ENCODE data around the gene C1QTNF1. TPM values are rescaled to one million over a fixed set of nuclear protein-coding genes. Genes with fewer than 3 reads are reported as not detected.

C1QTNF1 gene
- total and polyA plus RNA-seq, 9 of the 15 experiments (the other 6 are each of a cell fraction or from before 2014, with no cell fraction given) = 0.09 TPM; not detected in 8

DNA sequence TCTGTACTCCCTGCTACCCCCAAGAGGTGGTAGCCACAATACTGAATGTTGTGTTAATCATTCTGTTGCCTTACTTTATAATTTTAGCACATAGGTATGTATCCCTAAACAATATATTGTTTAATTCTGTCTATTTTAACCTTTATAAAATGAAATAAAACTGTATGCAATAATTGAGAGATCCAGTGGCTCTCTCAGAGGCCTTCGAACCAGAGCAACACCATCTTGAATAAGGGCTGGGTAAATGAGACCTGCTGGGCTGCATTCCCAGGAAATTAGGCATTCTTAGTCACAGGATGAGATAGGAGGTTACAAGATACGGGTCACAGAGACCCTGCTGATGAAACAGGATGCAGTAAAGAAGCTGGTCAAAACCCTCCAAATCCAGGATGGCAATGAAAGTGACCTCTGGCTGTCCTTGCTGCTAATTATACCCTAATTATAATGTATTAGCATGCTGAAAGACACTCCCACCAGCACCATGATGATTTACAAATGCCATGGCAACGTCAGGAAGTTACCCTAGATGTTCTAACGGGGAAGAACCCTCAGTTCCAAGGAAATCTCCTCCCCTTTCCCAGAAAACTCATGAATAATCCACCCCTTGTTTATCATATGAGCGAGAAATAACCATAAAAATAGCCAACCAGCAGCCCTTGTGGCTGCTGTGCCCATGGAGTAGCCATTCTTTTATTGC, 12.4 kb upstream of the C1QTNF1 start (continued):
- TF ChIP-seq SRSF1 (IDR thresholded peaks at IDR 0.05; ENCODE audit: low read depth, low read length) (no peak), ARID2 (IDR thresholded peaks at IDR 0.05) (no peak), IFI16 (CRISPR knock-in tag; IDR thresholded peaks at IDR 0.05) (peak; percentile 87), ETV6 (IDR thresholded peaks at IDR 0.05; ENCODE audit: borderline replicate concordance in 1 of 2, low read depth in 2 of 2, low read length in 1 of 2) (no peak), ETV6 (CRISPR knock-in tag; IDR thresholded peaks at IDR 0.05; ENCODE audit: borderline replicate concordance) (no peak), ZNF354B (CRISPR knock-in tag; IDR thresholded peaks at IDR 0.05) (peak; percentile 93)

DNA sequence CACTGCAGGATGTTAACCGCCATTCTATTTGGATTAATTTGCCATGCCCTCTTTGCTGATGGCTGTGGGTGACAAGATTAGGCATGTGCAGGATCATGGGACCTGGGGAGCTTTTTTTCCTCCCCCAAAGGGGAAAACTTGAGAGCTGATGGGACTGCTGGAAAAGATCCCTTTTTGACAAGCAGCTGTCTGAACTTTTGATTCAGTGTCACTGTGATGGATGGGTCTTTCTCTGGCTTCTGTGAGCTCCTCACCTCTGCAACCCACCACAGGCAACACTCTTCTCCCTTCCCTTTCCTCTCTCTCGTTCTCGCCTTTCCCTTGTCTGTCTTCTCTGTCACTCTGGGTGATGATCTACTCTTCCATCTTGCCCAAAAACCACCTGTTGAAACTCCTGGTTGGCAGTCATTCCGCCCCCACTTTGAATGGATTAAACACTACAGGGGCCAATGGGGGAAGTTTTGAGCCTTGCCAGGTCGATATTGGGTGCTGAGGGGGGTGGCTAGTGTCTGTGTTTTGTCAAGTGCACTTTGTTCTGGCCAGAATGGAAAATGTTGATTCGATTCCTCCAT, 11.3 kb upstream of the C1QTNF1 start:
- H3K4me1 ChIP-seq (replicated peaks in 1 of 2; ENCODE audit: control insufficient read depth in 2 of 2, insufficient read depth in 2 of 2, low read length in 2 of 2) = peaks cover 19 to 25% of the 10 kb centered on the region in 2 experiments
- no peaks in the 10 kb centered on the region for H3K9me1 ChIP-seq (ENCODE audit: control insufficient read depth, insufficient read depth, low read length)
- no peaks in the 10 kb centered on the region; the same call in 1 of the 2 replicates for H4K20me1 ChIP-seq (replicated peaks; ENCODE audit: control insufficient read depth, insufficient read depth, low read length)
- DNase-seq (ENCODE audit: extremely low read depth in 1 of 4, low spot score in 3 of 4) (no peak), FAIRE-seq (no peak), ATAC-seq (no peak)
- H3K79me2 ChIP-seq (ENCODE audit: control insufficient read depth, insufficient read depth, low read length) = peaks cover 19% of the 10 kb centered on the region
- TF ChIP-seq ETS2 (tag; IDR thresholded peaks at IDR 0.05; ENCODE audit: borderline replicate concordance, poor library complexity, severe bottlenecking) (no peak), MEIS2 (IDR thresholded peaks at IDR 0.05; ENCODE audit: partially characterized antibody) (peak; percentile 58)
- TF ChIP-seq, protein P1, sequence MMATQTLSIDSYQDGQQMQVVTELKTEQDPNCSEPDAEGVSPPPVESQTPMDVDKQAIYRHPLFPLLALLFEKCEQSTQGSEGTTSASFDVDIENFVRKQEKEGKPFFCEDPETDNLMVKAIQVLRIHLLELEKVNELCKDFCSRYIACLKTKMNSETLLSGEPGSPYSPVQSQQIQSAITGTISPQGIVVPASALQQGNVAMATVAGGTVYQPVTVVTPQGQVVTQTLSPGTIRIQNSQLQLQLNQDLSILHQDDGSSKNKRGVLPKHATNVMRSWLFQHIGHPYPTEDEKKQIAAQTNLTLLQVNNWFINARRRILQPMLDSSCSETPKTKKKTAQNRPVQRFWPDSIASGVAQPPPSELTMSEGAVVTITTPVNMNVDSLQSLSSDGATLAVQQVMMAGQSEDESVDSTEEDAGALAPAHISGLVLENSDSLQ (IDR thresholded peaks at IDR 0.05) = peak; percentile 55; the same call in 1 of the 2 replicates
- TF ChIP-seq, protein P2, sequence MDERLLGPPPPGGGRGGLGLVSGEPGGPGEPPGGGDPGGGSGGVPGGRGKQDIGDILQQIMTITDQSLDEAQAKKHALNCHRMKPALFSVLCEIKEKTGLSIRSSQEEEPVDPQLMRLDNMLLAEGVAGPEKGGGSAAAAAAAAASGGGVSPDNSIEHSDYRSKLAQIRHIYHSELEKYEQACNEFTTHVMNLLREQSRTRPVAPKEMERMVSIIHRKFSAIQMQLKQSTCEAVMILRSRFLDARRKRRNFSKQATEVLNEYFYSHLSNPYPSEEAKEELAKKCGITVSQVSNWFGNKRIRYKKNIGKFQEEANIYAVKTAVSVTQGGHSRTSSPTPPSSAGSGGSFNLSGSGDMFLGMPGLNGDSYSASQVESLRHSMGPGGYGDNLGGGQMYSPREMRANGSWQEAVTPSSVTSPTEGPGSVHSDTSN (CRISPR knock-in tag; IDR thresholded peaks at IDR 0.05; ENCODE audit: low read depth) = no peak
- TF ChIP-seq, protein P2 (tag; conservative IDR thresholded peaks at IDR 0.05; ENCODE audit: low read depth) = peak; percentile 33; the same call in 1 of the 2 replicates
- TF ChIP-seq, protein P3, sequence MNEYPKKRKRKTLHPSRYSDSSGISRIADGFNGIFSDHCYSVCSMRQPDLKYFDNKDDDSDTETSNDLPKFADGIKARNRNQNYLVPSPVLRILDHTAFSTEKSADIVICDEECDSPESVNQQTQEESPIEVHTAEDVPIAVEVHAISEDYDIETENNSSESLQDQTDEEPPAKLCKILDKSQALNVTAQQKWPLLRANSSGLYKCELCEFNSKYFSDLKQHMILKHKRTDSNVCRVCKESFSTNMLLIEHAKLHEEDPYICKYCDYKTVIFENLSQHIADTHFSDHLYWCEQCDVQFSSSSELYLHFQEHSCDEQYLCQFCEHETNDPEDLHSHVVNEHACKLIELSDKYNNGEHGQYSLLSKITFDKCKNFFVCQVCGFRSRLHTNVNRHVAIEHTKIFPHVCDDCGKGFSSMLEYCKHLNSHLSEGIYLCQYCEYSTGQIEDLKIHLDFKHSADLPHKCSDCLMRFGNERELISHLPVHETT (CRISPR knock-in tag; conservative IDR thresholded peaks at IDR 0.05 in 1 of 2, IDR thresholded peaks at IDR 0.05 in 1 of 2) = 0 out of 4 replicates have a peak, but pooled peaks of 1 of the 2 experiments have one; percentile 23
- ChIA-PET POLR2A (no interaction called here), CTCF (ENCODE audit: low intra/inter-chr PET ratio) (no interaction called here)
- WGBS (ENCODE audit: insufficient coverage, low coverage, missing lambda C conversion rate) = 25% methylated on average over 6 of the region's 6 CpGs
- no peaks in the 10 kb centered on the region for H3K9me3 ChIP-seq (replicated peaks; ENCODE audit: control insufficient read depth, insufficient read depth, low read depth, low read length)
- H3K27me3 ChIP-seq (ENCODE audit: control insufficient read depth in 2 of 2, insufficient read depth in 2 of 2, low read length in 2 of 2) = no peaks in the 10 kb centered on the region
- no peak overlapping the region for H3K27ac ChIP-seq (ENCODE audit: extremely low read depth, low read depth, low read length)
- no peak overlapping the region for H3K4me2 ChIP-seq (ENCODE audit: insufficient read depth, low read length)
- BruUV-seq (replicated peaks) = no TSS peak
- H3K4me3 ChIP-seq = no peak overlapping the region
- no peak overlapping the region for H2AFZ ChIP-seq (ENCODE audit: low read depth, low read length)
- in situ Hi-C loops (cut with MboI) (no loop called here), intact Hi-C loops (cut with micrococcal nuclease) (no loop called here)
- peaks cover 3% of the 10 kb centered on the region; the same call in 2 of the 3 replicates for H3K36me3 ChIP-seq (ENCODE audit: control insufficient read depth, insufficient read depth, low read length)
- no peak overlapping the region for H3K9ac ChIP-seq (ENCODE audit: insufficient read depth in 1 of 2, low read depth in 2 of 2, low read length in 2 of 2)

All from K562 (cell line).